Body of pancreas (tissue), 4 donors: ENCODE data around the gene ACCS. TPM values are rescaled to one million over a fixed set of nuclear protein-coding genes. Genes with fewer than 3 reads are reported as not detected.

Experiments
- ATAC-seq: fragments of 150-250 bp; one replicate; pipeline ENCODE4 v1.9.1; 2016
- DNase-seq, 4 donors: peaks; one replicate each; pipeline ENCODE4 v3.0.0-alpha.2; 2019
- H3K27ac ChIP-seq, 4 donors: fragments of 200-600 bp; sonication (generic); 1 replicate in 3 of 4; 2 replicates in 1 of 4; pipeline versions ENCODE4 v1.5.1 to v1.6.1; 2016 to 2019; ENCODE audit warnings: mild to moderate bottlenecking in 1 of 4, mixed read lengths in 1 of 4, moderate library complexity in 1 of 4
- H3K27me3 ChIP-seq, 2 donors: fragments of 200-600 bp; sonication (generic); one replicate each; pipeline ENCODE4 v1.6.0; 2016; ENCODE audit warnings: mild to moderate bottlenecking in 1 of 2
- H3K36me3 ChIP-seq, 2 donors: fragments of 200-600 bp; sonication (generic); replicated peaks in 1 of 2; 2 replicates each; pipeline ENCODE4 v1.5.1; 2016; ENCODE audit warnings: low read depth in 2 of 2; ENCODE audit not compliant: insufficient read depth in 1 of 2
- H3K4me1 ChIP-seq: fragments of 200-600 bp; sonication (generic); one replicate; pipeline ENCODE4 v1.6.0; 2016
- H3K4me3 ChIP-seq, 2 donors: fragments of 200-600 bp; sonication (generic); 1 replicate in 1 of 2; 2 replicates in 1 of 2; pipeline ENCODE4 v1.5.1; 2016 to 2019
- H3K9me3 ChIP-seq, 3 donors: fragments of 200-600 bp; sonication (generic); 1 replicate in 2 of 3; 2 replicates in 1 of 3; pipeline ENCODE4 v1.5.1; 2016
- POLR2A ChIP-seq, 3 donors: fragments of 450-650 bp; IDR thresholded peaks; one replicate each; pipeline ENCODE4 v1.6.1; 2016; ENCODE audit warnings: antibody characterized with exemption in 3 of 3, mild to moderate bottlenecking in 2 of 3
- WGBS, 2 donors: methylation state at CpG; one replicate each; pipeline ENCODE4 v1.1.5; 2017; 5-methylcytosine and 5-hydroxymethylcytosine counted together
- intact Hi-C: fragments of 100-400 bp; cut with DNase I; formaldehyde crosslinking; loops from one replicate; pipeline ENCODE4 v1.15.1; 2023
- total RNA-seq, 2 donors: library from RNA; depleted of rRNA; stranded (reverse); fragments of >200 nt; gene quantifications; one replicate each; pipeline ENCODE4 v1.1.0, GENCODE V29; 2016
- TF ChIP-seq, protein P1 (sequence below), 7 experiments: fragments of 450-650 bp in 4 of 7; fragments of 200-600 bp in 3 of 7; sonication (generic) in 3 of 7; IDR thresholded peaks; one replicate each; pipeline ENCODE4 v1.5.1; 2016 to 2019; ENCODE audit warnings: antibody characterized with exemption in 7 of 7

ACCS gene
- total RNA-seq, 2 donors from 2014 or later = 14.3 to 64.9 TPM

DNA sequence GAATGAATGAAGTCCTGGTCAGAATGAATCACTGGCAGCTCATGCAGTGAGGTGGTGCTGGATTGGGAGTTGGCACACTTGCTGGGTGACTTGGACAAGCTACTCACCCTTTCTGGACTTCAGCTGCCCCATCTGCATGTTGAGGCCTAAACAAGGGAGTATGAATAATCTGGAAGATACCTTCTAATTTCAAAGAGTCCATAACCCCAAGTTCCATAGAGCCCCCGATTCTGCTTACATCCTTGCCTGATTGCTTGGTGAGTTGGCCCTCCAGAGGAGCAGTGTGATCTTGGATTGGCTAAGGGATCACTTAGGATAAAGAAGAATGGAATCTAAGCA, 36.6 kb upstream of the ACCS start:
- intact Hi-C loops = no loop called here
- Histone ChIP-seq H3K9me3 (no peaks in the 10 kb centered on the region), H3K4me1 (peaks cover 4% of the 10 kb centered on the region), H3K4me3 (no peak overlapping the region), H3K27me3 (no peaks in the 10 kb centered on the region), H3K36me3 (no peaks in the 10 kb centered on the region), H3K27ac (no peak overlapping the region)
- TF ChIP-seq POLR2A (IDR thresholded peaks at IDR 0.05) = no peak
- TF ChIP-seq, protein P1, sequence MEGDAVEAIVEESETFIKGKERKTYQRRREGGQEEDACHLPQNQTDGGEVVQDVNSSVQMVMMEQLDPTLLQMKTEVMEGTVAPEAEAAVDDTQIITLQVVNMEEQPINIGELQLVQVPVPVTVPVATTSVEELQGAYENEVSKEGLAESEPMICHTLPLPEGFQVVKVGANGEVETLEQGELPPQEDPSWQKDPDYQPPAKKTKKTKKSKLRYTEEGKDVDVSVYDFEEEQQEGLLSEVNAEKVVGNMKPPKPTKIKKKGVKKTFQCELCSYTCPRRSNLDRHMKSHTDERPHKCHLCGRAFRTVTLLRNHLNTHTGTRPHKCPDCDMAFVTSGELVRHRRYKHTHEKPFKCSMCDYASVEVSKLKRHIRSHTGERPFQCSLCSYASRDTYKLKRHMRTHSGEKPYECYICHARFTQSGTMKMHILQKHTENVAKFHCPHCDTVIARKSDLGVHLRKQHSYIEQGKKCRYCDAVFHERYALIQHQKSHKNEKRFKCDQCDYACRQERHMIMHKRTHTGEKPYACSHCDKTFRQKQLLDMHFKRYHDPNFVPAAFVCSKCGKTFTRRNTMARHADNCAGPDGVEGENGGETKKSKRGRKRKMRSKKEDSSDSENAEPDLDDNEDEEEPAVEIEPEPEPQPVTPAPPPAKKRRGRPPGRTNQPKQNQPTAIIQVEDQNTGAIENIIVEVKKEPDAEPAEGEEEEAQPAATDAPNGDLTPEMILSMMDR (IDR thresholded peaks at IDR 0.05) = no peak
- DNase-seq (no peak), ATAC-seq (no peak)
- WGBS, 2 donors = 88 to 95% methylated on average over 1 of the region's 1 CpG

DNA sequence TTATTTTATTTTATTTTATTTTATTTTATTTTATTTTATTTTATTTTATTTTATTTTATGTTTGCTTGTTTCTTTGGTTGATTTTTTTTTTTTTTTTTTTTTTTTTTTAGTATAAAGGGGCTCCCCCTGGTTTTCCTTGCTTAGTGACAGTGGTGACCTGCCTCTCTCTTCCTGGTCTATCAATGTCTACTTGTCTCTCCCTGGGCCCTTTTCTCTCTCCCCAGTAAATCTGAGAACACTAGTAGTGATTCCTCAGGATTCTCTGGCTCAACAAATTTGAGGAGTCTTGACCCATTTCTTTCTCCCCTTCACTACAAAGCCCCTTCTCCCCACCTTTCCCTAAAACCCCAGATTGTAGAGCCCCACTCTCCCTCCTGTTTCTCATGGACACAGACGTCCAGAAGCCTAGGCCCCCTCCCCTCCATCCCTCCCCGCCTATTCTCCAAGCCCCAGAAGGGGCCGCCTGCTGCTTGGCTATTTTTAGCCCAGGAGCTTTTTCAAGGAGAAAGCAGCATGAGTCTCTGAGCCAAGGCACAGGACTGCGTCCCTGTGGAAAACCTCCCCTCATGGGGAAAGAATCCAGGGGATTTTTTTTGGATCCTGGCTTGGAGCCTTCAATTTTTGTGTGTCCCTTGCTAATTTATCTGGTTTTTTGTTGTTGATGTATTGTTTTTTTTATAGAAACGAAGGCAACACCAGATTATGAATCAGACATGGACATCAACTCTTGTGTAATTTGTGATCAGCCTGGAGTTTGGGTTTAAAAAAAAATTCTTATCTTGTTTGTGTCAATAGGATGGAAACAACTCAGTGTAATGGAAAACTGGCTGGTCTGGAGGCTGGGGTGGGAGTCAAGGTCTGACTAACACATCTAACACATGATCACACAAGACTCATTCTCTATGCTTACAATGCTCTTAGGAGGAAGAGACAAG, 35.8 kb upstream of the ACCS start:
- peak overlapping the region in 2 of 4 donors; percentile 33 to 48 for H3K27ac ChIP-seq
- H3K27me3 ChIP-seq = no peaks in the 10 kb centered on the region
- H3K36me3 ChIP-seq = no peaks in the 10 kb centered on the region
- 13 to 29% methylated on average over 5 of the region's 5 CpGs for WGBS, 2 donors
- peaks cover 4% of the 10 kb centered on the region for H3K4me1 ChIP-seq
- no peak for TF ChIP-seq POLR2A (IDR thresholded peaks at IDR 0.05)
- TF ChIP-seq, protein P1 (IDR thresholded peaks at IDR 0.05) = no peak
- intact Hi-C loops = no loop called here
- DNase-seq (peak in 2 of 4 donors; percentile 28 to 40), ATAC-seq (peak; percentile 67)
- H3K9me3 ChIP-seq = no peaks in the 10 kb centered on the region
- no peak overlapping the region for H3K4me3 ChIP-seq

DNA sequence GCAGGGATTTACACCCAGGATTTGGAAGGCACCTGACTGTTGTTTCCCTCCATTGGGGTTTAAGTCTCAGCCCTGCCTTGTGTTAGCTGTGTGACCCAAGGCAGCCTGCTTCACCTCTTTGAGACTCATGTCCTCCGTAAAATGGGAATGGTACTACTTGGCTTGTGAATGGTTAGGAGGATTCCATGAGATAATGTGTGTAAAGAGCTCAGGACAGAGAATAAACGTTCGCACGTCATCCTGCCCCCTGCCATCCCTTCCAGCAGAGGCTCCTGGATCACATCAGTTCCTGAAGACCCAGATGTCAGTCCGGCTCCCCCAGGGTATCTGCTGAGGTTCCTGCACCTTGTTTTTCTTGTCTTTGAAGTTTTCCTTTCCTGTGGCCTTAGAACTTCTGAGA, 35.1 kb upstream of the ACCS start:
- H3K27ac ChIP-seq = peak overlapping the region in 1 of 4 donors; percentile 48
- DNase-seq (no peak), ATAC-seq (no peak)
- no peaks in the 10 kb centered on the region for H3K27me3 ChIP-seq
- intact Hi-C loops = no loop called here
- 69 to 73% methylated on average over 5 of the region's 5 CpGs for WGBS, 2 donors
- H3K4me1 ChIP-seq = peaks cover 4% of the 10 kb centered on the region
- H3K4me3 ChIP-seq = no peak overlapping the region
- no peaks in the 10 kb centered on the region for H3K9me3 ChIP-seq
- H3K36me3 ChIP-seq = no peaks in the 10 kb centered on the region
- TF ChIP-seq POLR2A (IDR thresholded peaks at IDR 0.05) = no peak
- TF ChIP-seq, protein P1 (IDR thresholded peaks at IDR 0.05) = no peak

DNA sequence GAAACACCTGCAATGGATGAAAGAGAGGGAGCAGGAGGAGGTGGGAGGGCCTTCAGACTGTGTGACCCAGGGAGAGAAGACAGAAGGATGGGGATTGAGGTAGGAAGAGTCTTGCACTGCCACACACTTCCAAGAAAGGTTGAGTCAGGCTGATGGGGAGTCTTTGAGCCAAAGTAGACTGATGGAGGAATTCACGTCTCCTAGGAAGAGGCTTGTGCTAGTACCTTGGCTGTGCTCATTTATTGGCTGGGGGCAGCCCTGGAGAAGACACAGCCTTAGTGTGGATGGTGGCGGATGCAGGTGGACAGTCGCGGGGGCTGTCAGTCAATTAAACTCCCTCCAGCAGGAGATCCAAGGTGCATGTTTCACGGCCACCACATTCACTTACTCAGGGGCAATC, 34.5 kb upstream of the ACCS start:
- ATAC-seq (no peak), DNase-seq (no peak)
- 83 to 94% methylated on average over 5 of the region's 5 CpGs for WGBS, 2 donors
- H3K27me3 ChIP-seq = no peaks in the 10 kb centered on the region
- peaks cover 4% of the 10 kb centered on the region for H3K4me1 ChIP-seq
- TF ChIP-seq POLR2A (IDR thresholded peaks at IDR 0.05) = no peak
- TF ChIP-seq, protein P1 (IDR thresholded peaks at IDR 0.05) = no peak
- intact Hi-C loops = no loop called here
- no peaks in the 10 kb centered on the region for H3K9me3 ChIP-seq
- H3K27ac ChIP-seq = no peak overlapping the region
- H3K4me3 ChIP-seq = no peak overlapping the region
- H3K36me3 ChIP-seq = no peaks in the 10 kb centered on the region
